Testis (tissue), 3 donors: ENCODE results near the gene BAHCC1. TPM values are rescaled to one million over a fixed set of nuclear protein-coding genes. Genes with fewer than 3 reads are reported as not detected.

Source experiments
- DNase-seq: peaks from one replicate; pipeline ENCODE4 v3.0.0-alpha.2; 2019
- H3K27ac ChIP-seq, 2 donors: fragments of 200-600 bp; sonication (generic); one replicate each; pipeline ENCODE4 v1.5.1; 2019
- H3K27me3 ChIP-seq: fragments of 200-600 bp; sonication (generic); one replicate; pipeline ENCODE4 v1.5.1; 2019
- H3K36me3 ChIP-seq: fragments of 200-600 bp; sonication (generic); one replicate; pipeline ENCODE4 v1.5.1; 2017; ENCODE audit warnings: low read depth; ENCODE audit errors: missing control alignments
- H3K4me1 ChIP-seq: fragments of 200-600 bp; sonication (generic); one replicate; pipeline ENCODE4 v1.5.1; 2019
- H3K4me3 ChIP-seq, 2 donors: fragments of 200-600 bp; sonication (generic); one replicate each; pipeline ENCODE4 v1.5.1; 2017 to 2019
- H3K9me3 ChIP-seq: fragments of 200-600 bp; sonication (generic); one replicate; pipeline ENCODE4 v1.5.1; 2017
- CTCF ChIP-seq, 3 experiments: fragments of 450-650 bp in 2 of 3; fragments of 200-600 bp in 1 of 3; sonication (generic) in 1 of 3; IDR thresholded peaks; one replicate each; pipeline ENCODE4 v1.5.1; 2016 to 2019; ENCODE audit warnings: antibody characterized with exemption in 3 of 3, mild to moderate bottlenecking in 2 of 3, moderate library complexity in 1 of 3
- POLR2A ChIP-seq: fragments of 450-650 bp; IDR thresholded peaks from one replicate; pipeline ENCODE4 v1.6.1; 2017; ENCODE audit warnings: antibody characterized with exemption, mild to moderate bottlenecking, moderate library complexity
- WGBS, 2 donors: methylation state at CpG; one replicate each; pipeline ENCODE4 v1.1.5; 2018; 5-methylcytosine and 5-hydroxymethylcytosine counted together
- intact Hi-C: fragments of 100-400 bp; cut with DNase I; formaldehyde crosslinking; loops from one replicate; pipeline ENCODE4 v1.15.1; 2023; ENCODE audit warnings: low total_unique reads
- polyA plus RNA-seq: library from polyadenylated mRNA; stranded (reverse); fragments of 350-450 nt; fragmentation: Illumina TruSeq; extraction: RNeasy Lipid Tissue Mini Kit (QIAGEN cat#74804); gene quantifications from one replicate; pipeline ENCODE4 v1.2.3, GENCODE V29; 2014; ENCODE audit warnings: low read depth, low replicate concordance; ENCODE audit not compliant: insufficient read depth
- total RNA-seq, 2 donors: library from RNA; depleted of rRNA; stranded (reverse); fragments of >200 nt; gene quantifications; one replicate each; pipeline ENCODE4 v1.2.3, GENCODE V29; 2016

The BAHCC1 gene
- total and polyA plus RNA-seq, 3 donors from 2014 or later: 11.3 to 30.2 (median 29.2) TPM

GRCh38 chr17:81488276-81488860 is 93.1 kb downstream of the BAHCC1 start:
- 7% methylated on average over 42 of the region's 52 CpGs; no CpG with 5 or more reads in 1 of the 2 donors for WGBS, 2 donors
- Histone ChIP-seq H3K9me3 (no peaks in the 10 kb centered on the region), H3K27me3 (no peaks in the 10 kb centered on the region), H3K27ac (peak overlapping the region; percentile 36 to 83), H3K4me3 (peak overlapping the region; percentile 69 to 75), H3K4me1 (peaks cover 12% of the 10 kb centered on the region), H3K36me3 (no peaks in the 10 kb centered on the region)
- DNase-seq: no peak
- TF ChIP-seq CTCF (IDR thresholded peaks at IDR 0.05) (no peak), POLR2A (no peak)
- intact Hi-C loops: no loop called here

GRCh38 chr17:81489012-81489997 is 94.0 kb downstream of the BAHCC1 start:
- peaks cover 7% of the 10 kb centered on the region for H3K4me1 ChIP-seq

GRCh38 chr17:81489998-81490992 is 95.0 kb downstream of the BAHCC1 start:
- Histone ChIP-seq H3K36me3 (no peaks in the 10 kb centered on the region), H3K27me3 (no peaks in the 10 kb centered on the region), H3K27ac (no peak overlapping the region), H3K4me1 (peaks cover 7% of the 10 kb centered on the region), H3K4me3 (no peak overlapping the region), H3K9me3 (no peaks in the 10 kb centered on the region)
- DNase-seq: no peak
- intact Hi-C loops: no loop called here
- 70 to 72% methylated on average over 12 to 14 of the region's 14 CpGs for WGBS, 2 donors
- TF ChIP-seq POLR2A (no peak), CTCF (IDR thresholded peaks at IDR 0.05) (no peak)

More at GRCh38 chr17:81489012-81489997, 94.0 kb downstream of the BAHCC1 start:
- H3K4me3 ChIP-seq: no peak overlapping the region
- H3K27ac ChIP-seq: no peak overlapping the region
- no peak for DNase-seq
- no peaks in the 10 kb centered on the region for H3K27me3 ChIP-seq
- WGBS, 2 donors: 67 to 71% methylated on average over 21 to 27 of the region's 27 CpGs
- no peaks in the 10 kb centered on the region for H3K9me3 ChIP-seq
- TF ChIP-seq POLR2A (no peak), CTCF (IDR thresholded peaks at IDR 0.05) (no peak)
- intact Hi-C loops: no loop called here
- no peaks in the 10 kb centered on the region for H3K36me3 ChIP-seq

- 56 to 70% methylated on average over 5 of the region's 5 CpGs for WGBS, 2 donors
- Histone ChIP-seq H3K4me1 (peaks cover 7% of the 10 kb centered on the region), H3K36me3 (no peaks in the 10 kb centered on the region), H3K27ac (no peak overlapping the region), H3K9me3 (no peaks in the 10 kb centered on the region), H3K4me3 (no peak overlapping the region), H3K27me3 (no peaks in the 10 kb centered on the region)
- no peak for DNase-seq
- intact Hi-C loops: no loop called here
- TF ChIP-seq POLR2A (no peak), CTCF (IDR thresholded peaks at IDR 0.05) (no peak)
Measured at GRCh38 chr17:81491181-81491581, 95.9 kb downstream of the BAHCC1 start.
